Liver (tissue), 9 donors: ENCODE measurements around the gene VTCN1. TPM values are rescaled to one million over a fixed set of nuclear protein-coding genes. Genes with fewer than 3 reads are reported as not detected.

ENCODE experiments used
- DNase-seq: peaks from one replicate; pipeline ENCODE4 v3.0.0-alpha.2; 2017; ENCODE audit warnings: low spot score
- H3K27ac ChIP-seq, 2 donors: one replicate each; pipeline ENCODE4 v1.7.0; 2013; ENCODE audit warnings: inconsistent platforms in 2 of 2, low read length in 2 of 2, control low read depth in 1 of 2, low read depth in 1 of 2, mild to moderate bottlenecking in 1 of 2
- H3K27me3 ChIP-seq, 4 donors: one replicate each; pipeline versions ENCODE4 v1.6.1 to v1.7.0; 2013; ENCODE audit warnings: low read length in 3 of 4, inconsistent platforms in 1 of 4, mild to moderate bottlenecking in 1 of 4, moderate library complexity in 1 of 4; ENCODE audit not compliant: control insufficient read depth in 4 of 4, insufficient read depth in 4 of 4
- H3K36me3 ChIP-seq, 4 donors: one replicate each; pipeline versions ENCODE4 v1.6.1 to v1.7.0; 2013; ENCODE audit warnings: low read length in 3 of 4, mild to moderate bottlenecking in 3 of 4, low read depth in 1 of 4, moderate library complexity in 1 of 4; ENCODE audit not compliant: control insufficient read depth in 4 of 4, insufficient read depth in 3 of 4
- H3K4me1 ChIP-seq, 4 donors: one replicate each; pipeline versions ENCODE4 v1.6.1 to v1.7.0; 2013; ENCODE audit warnings: low read length in 3 of 4, mild to moderate bottlenecking in 3 of 4, moderate library complexity in 1 of 4; ENCODE audit not compliant: control insufficient read depth in 4 of 4, insufficient read depth in 4 of 4
- H3K4me3 ChIP-seq, 3 donors: one replicate each; pipeline versions ENCODE4 v1.6.1 to v1.7.0; 2013; ENCODE audit warnings: low read length in 3 of 3, control low read depth in 1 of 3, low read depth in 1 of 3, mild to moderate bottlenecking in 1 of 3
- H3K9ac ChIP-seq, 2 donors: one replicate each; pipeline ENCODE4 v1.7.0; 2013; ENCODE audit warnings: low read length in 2 of 2, mild to moderate bottlenecking in 2 of 2, moderate library complexity in 2 of 2, control low read depth in 1 of 2, low read depth in 1 of 2
- H3K9me3 ChIP-seq, 4 donors: one replicate each; pipeline versions ENCODE4 v1.6.1 to v1.7.0; 2013; ENCODE audit warnings: low read length in 3 of 4; ENCODE audit not compliant: control insufficient read depth in 4 of 4
- EGR1 ChIP-seq, 2 donors: IDR thresholded peaks; 2 replicates each; pipeline ENCODE4 v1.6.1; 2016 to 2018; ENCODE audit warnings: antibody characterized with exemption in 2 of 2, low read depth in 2 of 2
- FOXA1 ChIP-seq: IDR thresholded peaks from 2 replicates; pipeline ENCODE4 v1.6.1; 2016; ENCODE audit warnings: antibody characterized with exemption
- FOXA2 ChIP-seq: IDR thresholded peaks from 2 replicates; pipeline ENCODE4 v1.6.1; 2016; ENCODE audit warnings: antibody characterized with exemption
- GABPA ChIP-seq, 2 donors: IDR thresholded peaks in 1 of 2; conservative IDR thresholded peaks in 1 of 2; 2 replicates each; pipeline ENCODE4 v1.6.1; 2016; ENCODE audit warnings: antibody characterized with exemption in 2 of 2, mild to moderate bottlenecking in 1 of 2, moderate library complexity in 1 of 2
- HNF4A ChIP-seq, 2 donors: conservative IDR thresholded peaks; 2 replicates each; pipeline ENCODE4 v1.6.1; 2016; ENCODE audit warnings: antibody characterized with exemption in 2 of 2, mild to moderate bottlenecking in 2 of 2
- HNF4G ChIP-seq: IDR thresholded peaks from 2 replicates; pipeline ENCODE4 v1.6.1; 2016; ENCODE audit warnings: antibody characterized with exemption
- JUND ChIP-seq, 2 donors: IDR thresholded peaks; 2 replicates each; pipeline ENCODE4 v1.6.1; 2016; ENCODE audit warnings: antibody characterized with exemption in 2 of 2
- NR2F2 ChIP-seq: IDR thresholded peaks from 2 replicates; pipeline ENCODE4 v1.6.1; 2016; ENCODE audit warnings: antibody characterized with exemption
- RAD21 ChIP-seq, 2 donors: IDR thresholded peaks; 2 replicates each; pipeline ENCODE4 v1.6.1; 2016; ENCODE audit warnings: antibody characterized with exemption in 2 of 2, mild to moderate bottlenecking in 2 of 2
- REST ChIP-seq: IDR thresholded peaks from 2 replicates; pipeline ENCODE4 v1.6.1; 2016; ENCODE audit warnings: antibody characterized with exemption, mild to moderate bottlenecking
- RXRA ChIP-seq, 2 donors: IDR thresholded peaks; 2 replicates each; pipeline ENCODE4 v1.6.1; 2017 to 2018; ENCODE audit warnings: antibody characterized with exemption in 2 of 2, mild to moderate bottlenecking in 1 of 2
- SP1 ChIP-seq: IDR thresholded peaks from 2 replicates; pipeline ENCODE4 v1.6.1; 2018; ENCODE audit warnings: antibody characterized with exemption, mild to moderate bottlenecking
- TAF1 ChIP-seq: conservative IDR thresholded peaks from 2 replicates; pipeline ENCODE4 v1.6.1; 2016; ENCODE audit warnings: antibody characterized with exemption, mild to moderate bottlenecking
- YY1 ChIP-seq: IDR thresholded peaks from 2 replicates; pipeline ENCODE4 v1.6.1; 2016; ENCODE audit warnings: antibody characterized with exemption, mild to moderate bottlenecking
- WGBS: extraction: QIAGEN DNeasy Blood & Tissue Kit; methylation state at CpG from one replicate; pipeline ENCODE4 v1.1.7; 2013; 5-methylcytosine and 5-hydroxymethylcytosine counted together
- polyA plus RNA-seq, 2 donors: library from polyadenylated mRNA; stranded (reverse) in 1 of 2; unstranded in 1 of 2; fragments of 200-250 nt in 1 of 2; fragments of >200 nt in 1 of 2; fragmentation: Nextera tagmentation in 1 of 2; extraction: Ambion mirVana in 1 of 2; gene quantifications; one replicate each; pipeline versions ENCODE4 v1.2.1 to v1.2.3, GENCODE V29; 2013 to 2015
- total RNA-seq, 2 donors: library from RNA; depleted of rRNA; stranded (reverse); fragments of >200 nt; gene quantifications; one replicate each; pipeline ENCODE4 v1.2.3, GENCODE V29; 2014
- TF ChIP-seq, protein P1 (sequence below): IDR thresholded peaks from 2 replicates; pipeline ENCODE4 v1.6.1; 2016; ENCODE audit warnings: antibody characterized with exemption
- TF ChIP-seq, protein P2 (sequence below): IDR thresholded peaks from 2 replicates; pipeline ENCODE4 v1.6.1; 2016; ENCODE audit warnings: antibody characterized with exemption
- TF ChIP-seq, protein P3 (sequence below): IDR thresholded peaks from 2 replicates; pipeline ENCODE4 v1.6.1; 2016; ENCODE audit warnings: antibody characterized with exemption
- donor health status: healthy.
- donor health status: healthy.
- donor health status: healthy.
- donor health status: healthy.
- donor health status: healthy.

The VTCN1 gene
- total and polyA plus RNA-seq, 4 donors, result 0.28 to 1.0 (median 0.45) TPM

GRCh38 chr1:117136749-117137148 lies 74.0 kb downstream of the VTCN1 start:
- H3K36me3 ChIP-seq, result no peaks in the 10 kb centered on the region
- H3K4me1 ChIP-seq, result no peaks in the 10 kb centered on the region
- WGBS, result 83% methylated on average over 2 of the region's 2 CpGs
- no peak overlapping the region for H3K27ac ChIP-seq
- H3K27me3 ChIP-seq, result no peaks in the 10 kb centered on the region
- no peak overlapping the region for H3K4me3 ChIP-seq
- no peak overlapping the region for H3K9ac ChIP-seq
- TF ChIP-seq SP1 (no peak), NR2F2 (no peak), FOXA1 (no peak), REST (no peak), RAD21 (IDR thresholded peaks at IDR 0.05) (no peak), HNF4A (conservative IDR thresholded peaks at IDR 0.05) (no peak), GABPA (IDR thresholded peaks at IDR 0.05 in 1 of 2, conservative IDR thresholded peaks at IDR 0.05 in 1 of 2) (no peak), YY1 (no peak), FOXA2 (no peak), TAF1 (no peak), JUND (IDR thresholded peaks at IDR 0.05) (no peak), RXRA (IDR thresholded peaks at IDR 0.05) (no peak), HNF4G (no peak), EGR1 (IDR thresholded peaks at IDR 0.05; ENCODE audit: low read depth in 2 of 2) (no peak)
- TF ChIP-seq, protein P1, sequence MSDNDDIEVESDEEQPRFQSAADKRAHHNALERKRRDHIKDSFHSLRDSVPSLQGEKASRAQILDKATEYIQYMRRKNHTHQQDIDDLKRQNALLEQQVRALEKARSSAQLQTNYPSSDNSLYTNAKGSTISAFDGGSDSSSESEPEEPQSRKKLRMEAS, result no peak
- TF ChIP-seq, protein P2, sequence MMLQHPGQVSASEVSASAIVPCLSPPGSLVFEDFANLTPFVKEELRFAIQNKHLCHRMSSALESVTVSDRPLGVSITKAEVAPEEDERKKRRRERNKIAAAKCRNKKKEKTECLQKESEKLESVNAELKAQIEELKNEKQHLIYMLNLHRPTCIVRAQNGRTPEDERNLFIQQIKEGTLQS, result no peak
- DNase-seq, result no peak
- H3K9me3 ChIP-seq, result no peaks in the 10 kb centered on the region

- TF ChIP-seq YY1 (no peak), RXRA (IDR thresholded peaks at IDR 0.05) (no peak)
- TF ChIP-seq, protein P3, sequence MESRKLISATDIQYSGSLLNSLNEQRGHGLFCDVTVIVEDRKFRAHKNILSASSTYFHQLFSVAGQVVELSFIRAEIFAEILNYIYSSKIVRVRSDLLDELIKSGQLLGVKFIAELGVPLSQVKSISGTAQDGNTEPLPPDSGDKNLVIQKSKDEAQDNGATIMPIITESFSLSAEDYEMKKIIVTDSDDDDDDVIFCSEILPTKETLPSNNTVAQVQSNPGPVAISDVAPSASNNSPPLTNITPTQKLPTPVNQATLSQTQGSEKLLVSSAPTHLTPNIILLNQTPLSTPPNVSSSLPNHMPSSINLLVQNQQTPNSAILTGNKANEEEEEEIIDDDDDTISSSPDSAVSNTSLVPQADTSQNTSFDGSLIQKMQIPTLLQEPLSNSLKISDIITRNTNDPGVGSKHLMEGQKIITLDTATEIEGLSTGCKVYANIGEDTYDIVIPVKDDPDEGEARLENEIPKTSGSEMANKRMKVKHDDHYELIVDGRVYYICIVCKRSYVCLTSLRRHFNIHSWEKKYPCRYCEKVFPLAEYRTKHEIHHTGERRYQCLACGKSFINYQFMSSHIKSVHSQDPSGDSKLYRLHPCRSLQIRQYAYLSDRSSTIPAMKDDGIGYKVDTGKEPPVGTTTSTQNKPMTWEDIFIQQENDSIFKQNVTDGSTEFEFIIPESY, result no peak
Measured at GRCh38 chr1:117135329-117135728, 75.4 kb downstream of the VTCN1 start.

More at GRCh38 chr1:117135329-117135728, 75.4 kb downstream of the VTCN1 start:
- no peak for DNase-seq
- no peaks in the 10 kb centered on the region for H3K9me3 ChIP-seq
- no peak overlapping the region for H3K27ac ChIP-seq
- H3K4me3 ChIP-seq, result no peak overlapping the region
- H3K9ac ChIP-seq, result no peak overlapping the region
- H3K27me3 ChIP-seq, result no peaks in the 10 kb centered on the region
- H3K4me1 ChIP-seq, result no peaks in the 10 kb centered on the region
- WGBS, result 70% methylated on average over 2 of the region's 2 CpGs
- no peaks in the 10 kb centered on the region for H3K36me3 ChIP-seq
